HG03060 (cell line): ENCODE measurements around the gene RPL26.

ENCODE experiments used
- ATAC-seq: cut with Tn5 transposase; IDR thresholded peaks from one replicate; pipeline ENCODE4 v1.9.1; 2021; ENCODE audit warnings: low read depth, moderate number of reproducible peaks; ENCODE audit not compliant: unreplicated experiment

The RPL26 gene

DNA sequence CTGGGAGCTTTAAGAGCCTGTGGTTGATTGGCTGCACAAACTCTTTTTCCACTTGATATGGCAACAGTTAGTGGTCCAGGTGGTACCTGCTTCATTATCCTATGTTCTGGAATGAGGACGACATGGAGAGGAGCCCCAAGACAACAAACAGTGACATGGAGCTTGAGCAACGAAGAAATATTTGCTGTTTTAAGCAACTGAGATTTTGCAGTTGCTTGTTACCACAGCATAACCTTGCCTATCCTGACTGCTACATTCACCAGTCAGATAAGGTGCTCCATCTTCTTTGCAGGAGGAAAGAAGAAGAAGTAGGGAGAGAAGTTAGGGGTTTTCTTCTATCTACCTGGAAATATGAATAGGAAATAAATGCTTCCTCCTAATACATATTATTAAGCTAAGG is 50.9 kb downstream of the RPL26 start:
- no peak for ATAC-seq
